ENCODE data around the gene SYNGAP1.

Gene SYNGAP1

DNA sequence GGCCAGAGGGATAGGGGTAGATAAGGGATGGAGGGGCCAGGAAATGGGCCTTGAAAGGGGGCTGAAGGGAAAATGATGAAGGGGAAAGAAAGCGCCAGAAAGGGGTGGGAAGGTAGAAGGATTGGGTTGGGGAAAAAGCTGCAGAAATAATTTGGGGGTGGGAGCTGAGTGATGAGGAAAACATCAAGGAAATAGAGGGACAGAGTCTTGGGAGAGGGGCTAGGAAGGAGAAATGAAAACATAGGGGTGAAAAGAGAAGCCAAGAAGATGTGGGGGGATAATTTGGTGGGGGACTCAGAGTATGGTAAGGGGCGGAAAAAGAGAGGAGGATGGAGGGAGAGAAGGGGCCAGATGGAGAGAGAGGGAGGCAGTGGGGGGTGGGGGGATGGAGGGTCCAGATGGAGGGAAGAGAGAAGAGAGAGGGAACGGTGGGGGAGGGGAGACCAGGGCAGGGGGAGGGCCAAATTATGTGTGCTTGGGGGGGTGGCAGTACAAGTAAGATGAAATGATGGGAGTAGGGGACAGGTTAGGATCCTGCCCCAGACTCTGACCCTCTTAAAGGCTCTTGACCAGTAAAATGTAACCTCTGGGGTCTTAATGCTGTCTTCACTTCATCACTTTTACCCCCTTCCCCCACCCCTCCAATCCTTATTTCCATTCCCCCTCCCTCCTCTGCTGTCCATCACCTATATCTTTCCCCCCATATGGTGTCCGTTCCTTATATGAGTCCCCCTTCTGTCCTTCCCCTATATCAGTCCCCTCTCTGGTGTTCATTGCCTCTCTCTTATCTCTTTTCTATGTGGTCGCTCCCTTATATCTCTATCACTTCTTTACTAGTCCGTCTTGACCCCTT is 852 bp downstream of the SYNGAP1 start:
- H3K4me3 ChIP-seq (ENCODE audit: low read depth, low read length), result no peak overlapping the region
- TF ChIP-seq MYC (IDR thresholded peaks at IDR 0.05; ENCODE audit: low read depth, low read length) (no peak), POLR2A (IDR thresholded peaks at IDR 0.05; ENCODE audit: extremely low read depth, insufficient read length) (no peak)
- TF ChIP-seq, protein P1, sequence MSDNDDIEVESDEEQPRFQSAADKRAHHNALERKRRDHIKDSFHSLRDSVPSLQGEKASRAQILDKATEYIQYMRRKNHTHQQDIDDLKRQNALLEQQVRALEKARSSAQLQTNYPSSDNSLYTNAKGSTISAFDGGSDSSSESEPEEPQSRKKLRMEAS (IDR thresholded peaks at IDR 0.05; ENCODE audit: low read depth, low read length), result no peak
- TF ChIP-seq, protein P2, sequence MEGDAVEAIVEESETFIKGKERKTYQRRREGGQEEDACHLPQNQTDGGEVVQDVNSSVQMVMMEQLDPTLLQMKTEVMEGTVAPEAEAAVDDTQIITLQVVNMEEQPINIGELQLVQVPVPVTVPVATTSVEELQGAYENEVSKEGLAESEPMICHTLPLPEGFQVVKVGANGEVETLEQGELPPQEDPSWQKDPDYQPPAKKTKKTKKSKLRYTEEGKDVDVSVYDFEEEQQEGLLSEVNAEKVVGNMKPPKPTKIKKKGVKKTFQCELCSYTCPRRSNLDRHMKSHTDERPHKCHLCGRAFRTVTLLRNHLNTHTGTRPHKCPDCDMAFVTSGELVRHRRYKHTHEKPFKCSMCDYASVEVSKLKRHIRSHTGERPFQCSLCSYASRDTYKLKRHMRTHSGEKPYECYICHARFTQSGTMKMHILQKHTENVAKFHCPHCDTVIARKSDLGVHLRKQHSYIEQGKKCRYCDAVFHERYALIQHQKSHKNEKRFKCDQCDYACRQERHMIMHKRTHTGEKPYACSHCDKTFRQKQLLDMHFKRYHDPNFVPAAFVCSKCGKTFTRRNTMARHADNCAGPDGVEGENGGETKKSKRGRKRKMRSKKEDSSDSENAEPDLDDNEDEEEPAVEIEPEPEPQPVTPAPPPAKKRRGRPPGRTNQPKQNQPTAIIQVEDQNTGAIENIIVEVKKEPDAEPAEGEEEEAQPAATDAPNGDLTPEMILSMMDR (IDR thresholded peaks at IDR 0.05; ENCODE audit: low read depth, low read length), result no peak
- peak; percentile 31 for DNase-seq (ENCODE audit: low read depth)

DNA sequence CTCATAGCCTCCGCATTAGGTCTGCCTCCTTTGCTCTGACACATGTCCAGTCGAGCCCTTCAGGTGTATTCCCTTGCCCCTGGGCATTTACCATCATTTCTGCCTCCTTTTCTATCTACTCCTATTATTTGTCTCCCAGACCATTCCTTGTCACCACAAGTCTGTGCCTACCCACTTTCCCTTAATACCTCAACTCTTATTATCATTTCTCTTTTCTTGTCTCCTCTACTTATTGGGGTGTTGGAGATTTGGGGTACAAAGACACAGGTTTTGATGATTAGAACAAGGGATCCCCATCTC is 1.4 kb downstream of the SYNGAP1 start:
- TF ChIP-seq, protein P2 (IDR thresholded peaks at IDR 0.05; ENCODE audit: low read depth, low read length), result no peak
- TF ChIP-seq POLR2A (IDR thresholded peaks at IDR 0.05; ENCODE audit: extremely low read depth, insufficient read length) (no peak), MYC (IDR thresholded peaks at IDR 0.05; ENCODE audit: low read depth, low read length) (no peak)
- TF ChIP-seq, protein P1 (IDR thresholded peaks at IDR 0.05; ENCODE audit: low read depth, low read length), result no peak
- DNase-seq (ENCODE audit: low read depth), result no peak
- H3K4me3 ChIP-seq (ENCODE audit: low read depth, low read length), result no peak overlapping the region

DNA sequence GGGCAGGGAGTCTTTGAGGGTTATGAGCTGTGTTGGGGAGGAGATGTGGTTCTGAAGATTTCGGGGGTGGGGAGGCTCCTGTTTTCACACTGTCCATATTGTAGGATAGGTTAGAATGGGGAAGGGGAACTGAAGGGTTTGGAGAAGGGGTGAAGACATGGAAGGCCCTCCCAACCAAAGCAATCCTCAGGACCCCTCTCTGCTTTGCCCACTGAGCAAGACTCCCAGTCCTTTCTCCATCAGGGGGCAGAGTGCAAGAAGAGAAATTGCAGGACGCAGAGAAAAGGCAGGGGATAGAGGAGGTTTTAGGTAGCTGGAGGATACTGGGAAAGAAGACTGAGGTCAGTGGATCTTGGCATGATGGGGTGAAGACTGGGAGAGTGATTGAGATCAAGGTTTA is 3.9 kb downstream of the SYNGAP1 start:
- no peak overlapping the region for H3K4me3 ChIP-seq (ENCODE audit: low read depth, low read length)
- TF ChIP-seq, protein P1 (IDR thresholded peaks at IDR 0.05; ENCODE audit: low read depth, low read length), result no peak
- TF ChIP-seq POLR2A (IDR thresholded peaks at IDR 0.05; ENCODE audit: extremely low read depth, insufficient read length), result no peak
- TF ChIP-seq, protein P2 (IDR thresholded peaks at IDR 0.05; ENCODE audit: low read depth, low read length), result no peak
- no peak for TF ChIP-seq MYC (IDR thresholded peaks at IDR 0.05; ENCODE audit: low read depth, low read length)
- no peak for DNase-seq (ENCODE audit: low read depth)

DNA sequence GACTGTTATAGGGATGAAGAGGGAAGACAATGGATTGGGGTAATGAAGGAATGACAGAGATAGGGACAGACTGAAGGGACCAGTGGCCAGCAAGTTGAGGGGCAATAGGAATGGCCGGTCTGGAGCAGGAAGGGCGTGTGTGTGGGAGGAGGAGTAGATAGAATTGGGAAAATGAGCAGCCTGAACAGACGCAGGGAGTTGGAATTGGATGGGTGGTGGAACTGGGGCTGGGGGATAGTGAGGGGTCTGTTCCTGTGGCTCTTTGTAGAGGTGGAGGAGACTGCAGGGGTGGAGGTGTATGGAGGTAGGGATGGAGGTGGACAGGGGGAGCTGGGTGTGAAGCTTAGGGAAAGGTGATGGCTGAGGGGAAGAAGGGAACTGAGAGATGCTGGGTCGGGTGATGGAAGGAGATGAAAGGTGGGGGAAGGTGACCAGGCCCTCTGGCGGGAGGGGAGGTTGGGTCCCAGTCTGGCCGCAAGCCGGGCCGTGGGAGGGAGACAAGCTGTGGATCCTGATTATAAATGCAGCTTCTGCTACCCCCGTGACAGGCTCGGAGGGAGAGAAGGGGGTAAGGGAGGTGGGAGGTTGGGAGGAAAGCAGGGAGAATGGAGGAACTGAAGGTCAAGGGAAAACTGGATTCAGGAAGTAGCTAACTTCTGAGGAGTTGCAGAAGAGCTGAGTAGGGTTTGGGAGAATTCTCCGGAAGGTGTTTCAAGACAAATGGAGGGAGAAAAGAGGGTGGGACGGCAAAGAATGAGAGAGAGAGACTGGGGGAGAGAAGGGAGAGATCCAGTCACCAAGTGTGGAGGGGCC is 5.2 kb downstream of the SYNGAP1 start:
- no peak for DNase-seq (ENCODE audit: low read depth)
- peak overlapping the region; percentile 93 for H3K4me3 ChIP-seq (ENCODE audit: low read depth, low read length)
- no peak for TF ChIP-seq MYC (IDR thresholded peaks at IDR 0.05; ENCODE audit: low read depth, low read length)
- TF ChIP-seq POLR2A (IDR thresholded peaks at IDR 0.05; ENCODE audit: extremely low read depth, insufficient read length), result no peak
- TF ChIP-seq, protein P2 (IDR thresholded peaks at IDR 0.05; ENCODE audit: low read depth, low read length), result no peak
- TF ChIP-seq, protein P1 (IDR thresholded peaks at IDR 0.05; ENCODE audit: low read depth, low read length), result no peak

DNA sequence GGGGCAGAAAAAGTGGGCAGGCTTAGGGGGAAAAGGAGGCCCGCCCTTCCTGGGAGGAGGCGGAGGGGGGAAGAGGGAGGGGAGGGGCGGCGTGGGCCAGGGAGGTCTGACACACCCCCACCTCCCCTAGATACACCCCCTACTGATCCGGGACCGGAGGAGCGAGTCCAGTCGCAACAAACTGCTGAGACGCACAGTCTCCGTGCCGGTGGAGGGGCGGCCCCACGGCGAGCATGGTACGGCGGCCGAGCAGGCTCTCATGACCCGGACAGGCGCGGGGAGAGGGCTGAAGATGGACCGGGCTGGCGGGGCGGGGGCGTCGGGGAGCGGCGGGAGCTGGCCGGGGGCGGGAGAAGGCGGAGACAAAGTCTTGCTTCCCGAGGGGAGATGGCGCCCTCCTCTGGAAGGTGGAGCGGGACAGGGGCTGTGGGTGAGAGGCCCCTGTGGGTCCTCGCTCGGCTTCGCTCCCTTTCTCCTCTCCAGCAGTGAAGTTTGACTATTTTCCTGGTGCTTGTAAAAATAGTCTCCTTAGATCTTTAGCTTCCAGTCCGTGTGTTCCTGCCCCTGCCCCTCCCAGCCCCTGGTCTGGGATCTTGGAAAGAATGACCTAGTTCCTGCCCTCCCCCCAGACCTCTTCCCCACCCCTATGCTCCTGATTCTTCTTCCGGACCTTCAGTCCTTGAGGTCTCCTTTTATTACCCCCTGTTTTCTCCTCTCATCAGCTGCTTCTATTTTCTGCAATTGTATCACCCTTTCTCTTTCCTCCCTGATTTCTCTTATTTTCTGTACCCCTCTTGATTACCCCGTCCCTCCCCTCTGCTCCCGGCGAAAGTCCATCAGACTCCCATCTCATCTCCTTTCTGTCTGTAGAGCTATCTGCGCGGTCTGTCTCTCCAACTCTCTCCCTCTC is 6.1 kb downstream of the SYNGAP1 start:
- H3K4me3 ChIP-seq (ENCODE audit: low read depth, low read length), result peak overlapping the region; percentile 93
- DNase-seq (ENCODE audit: low read depth), result peak; percentile 93
- TF ChIP-seq, protein P2 (IDR thresholded peaks at IDR 0.05; ENCODE audit: low read depth, low read length), result peak; percentile 62
- TF ChIP-seq MYC (IDR thresholded peaks at IDR 0.05; ENCODE audit: low read depth, low read length) (peak; percentile 93), POLR2A (IDR thresholded peaks at IDR 0.05; ENCODE audit: extremely low read depth, insufficient read length) (no peak)
- TF ChIP-seq, protein P1 (IDR thresholded peaks at IDR 0.05; ENCODE audit: low read depth, low read length), result peak; percentile 72

Measured in NB4 (cell line).